Smooth muscle cell (in vitro differentiated cells): Measurements from ENCODE around the gene SOX4. TPM values are rescaled to one million over a fixed set of nuclear protein-coding genes. Genes with fewer than 3 reads are reported as not detected.

Source experiments
- DNase-seq: peaks from one replicate; lab custom pipeline; 2025; ENCODE audit not compliant: unreplicated experiment; lab: John Stamatoyannopoulos, UW
- H2AFZ ChIP-seq: fragments of 200-600 bp; sonication (generic); 2 replicates; pipeline ENCODE4 v1.6.0; 2016; ENCODE audit warnings: antibody characterized with exemption, low read depth, mild to moderate bottlenecking
- H3F3A ChIP-seq: fragments of 200-600 bp; sonication (generic); 2 replicates; pipeline ENCODE4 v1.6.0; 2017; ENCODE audit warnings: antibody characterized with exemption, low read depth
- H3K27ac ChIP-seq: fragments of 200-600 bp; sonication (generic); 2 replicates; pipeline ENCODE4 v1.5.1; 2016; ENCODE audit warnings: low read depth, mild to moderate bottlenecking
- H3K27me3 ChIP-seq: fragments of 200-600 bp; sonication (generic); 2 replicates; pipeline ENCODE4 v1.6.1; 2016; ENCODE audit warnings: low read depth, mild to moderate bottlenecking
- H3K36me3 ChIP-seq: fragments of 200-600 bp; sonication (generic); 2 replicates; pipeline ENCODE4 v1.5.1; 2016; ENCODE audit warnings: low read depth
- H3K4me1 ChIP-seq: fragments of 200-600 bp; sonication (generic); 2 replicates; pipeline ENCODE4 v1.5.1; 2016; ENCODE audit warnings: low read depth
- H3K4me2 ChIP-seq: fragments of 200-600 bp; sonication (generic); 2 replicates; pipeline ENCODE4 v1.6.0; 2016; ENCODE audit warnings: mild to moderate bottlenecking
- H3K4me3 ChIP-seq: fragments of 200-600 bp; sonication (generic); 2 replicates; pipeline ENCODE4 v1.5.1; 2016; ENCODE audit warnings: mild to moderate bottlenecking
- H3K79me2 ChIP-seq: fragments of 200-600 bp; sonication (generic); 2 replicates; pipeline ENCODE4 v1.6.0; 2016; ENCODE audit warnings: low read depth, mild to moderate bottlenecking
- H3K9ac ChIP-seq: fragments of 200-600 bp; sonication (generic); 2 replicates; pipeline ENCODE4 v1.6.0; 2016; ENCODE audit warnings: low read depth
- H3K9me3 ChIP-seq: fragments of 200-600 bp; sonication (generic); replicated peaks from 2 replicates; pipeline ENCODE4 v1.5.1; 2016; ENCODE audit warnings: low read depth
- H4K20me1 ChIP-seq: fragments of 200-600 bp; sonication (generic); 2 replicates; pipeline ENCODE4 v1.6.0; 2016; ENCODE audit warnings: low read depth
- WGBS: methylation state at CpG from one replicate; pipeline ENCODE4 v1.1.7; 2016; ENCODE audit warnings: low lambda C conversion rate; 5-methylcytosine and 5-hydroxymethylcytosine counted together
- polyA plus RNA-seq: library from polyadenylated mRNA; unstranded; fragments of >200 nt; fragmentation: Nextera tagmentation; extraction: Ambion mirVana; gene quantifications from 2 replicates; pipeline ENCODE4 v1.2.1, GENCODE V29; 2016
- total RNA-seq: library from RNA; depleted of rRNA; stranded (reverse); fragments of >200 nt; gene quantifications from 2 replicates; pipeline ENCODE4 v1.2.3, GENCODE V29; 2014
- TF ChIP-seq, protein P1 (sequence below): fragments of 200-600 bp; sonication (generic); IDR thresholded peaks from 2 replicates; pipeline ENCODE4 v1.5.1; 2017; ENCODE audit warnings: borderline replicate concordance, mild to moderate bottlenecking, antibody characterized with exemption; ENCODE audit not compliant: insufficient read depth, poor library complexity, severe bottlenecking

The SOX4 gene
- total and polyA plus RNA-seq, 2 experiments from 2014 or later = 91.9 to 109 TPM

DNA sequence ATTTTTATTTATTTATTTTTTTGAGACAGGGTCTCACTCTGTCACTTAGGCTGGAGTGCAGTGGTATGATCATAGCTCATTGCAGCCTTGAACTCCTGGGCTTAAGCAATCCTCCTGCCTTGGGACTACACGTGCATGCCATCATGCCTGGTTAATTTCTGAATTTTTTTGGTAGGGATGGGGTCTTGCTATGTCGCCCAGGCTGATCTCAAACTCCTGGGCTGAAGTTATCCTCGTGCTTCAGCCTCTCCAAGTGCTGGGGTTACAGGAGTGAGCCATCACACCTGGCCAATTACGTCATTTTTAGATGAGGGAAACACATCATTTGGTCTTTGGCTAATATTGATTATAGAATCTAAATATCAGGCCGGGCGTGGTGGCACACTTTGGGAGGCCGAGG is 32.1 kb downstream of the SOX4 start:
- Histone ChIP-seq H3K27me3 (no peaks in the 10 kb centered on the region), H3K4me1 (no peaks in the 10 kb centered on the region), H3K9ac (no peak overlapping the region), H3F3A (no peaks in the 10 kb centered on the region), H4K20me1 (no peaks in the 10 kb centered on the region), H3K36me3 (no peaks in the 10 kb centered on the region), H3K79me2 (no peaks in the 10 kb centered on the region), H3K27ac (no peak overlapping the region), H3K9me3 (no peaks in the 10 kb centered on the region), H3K4me3 (no peak overlapping the region), H2AFZ (no peak overlapping the region), H3K4me2 (no peak overlapping the region)
- no peak for DNase-seq
- TF ChIP-seq, protein P1, sequence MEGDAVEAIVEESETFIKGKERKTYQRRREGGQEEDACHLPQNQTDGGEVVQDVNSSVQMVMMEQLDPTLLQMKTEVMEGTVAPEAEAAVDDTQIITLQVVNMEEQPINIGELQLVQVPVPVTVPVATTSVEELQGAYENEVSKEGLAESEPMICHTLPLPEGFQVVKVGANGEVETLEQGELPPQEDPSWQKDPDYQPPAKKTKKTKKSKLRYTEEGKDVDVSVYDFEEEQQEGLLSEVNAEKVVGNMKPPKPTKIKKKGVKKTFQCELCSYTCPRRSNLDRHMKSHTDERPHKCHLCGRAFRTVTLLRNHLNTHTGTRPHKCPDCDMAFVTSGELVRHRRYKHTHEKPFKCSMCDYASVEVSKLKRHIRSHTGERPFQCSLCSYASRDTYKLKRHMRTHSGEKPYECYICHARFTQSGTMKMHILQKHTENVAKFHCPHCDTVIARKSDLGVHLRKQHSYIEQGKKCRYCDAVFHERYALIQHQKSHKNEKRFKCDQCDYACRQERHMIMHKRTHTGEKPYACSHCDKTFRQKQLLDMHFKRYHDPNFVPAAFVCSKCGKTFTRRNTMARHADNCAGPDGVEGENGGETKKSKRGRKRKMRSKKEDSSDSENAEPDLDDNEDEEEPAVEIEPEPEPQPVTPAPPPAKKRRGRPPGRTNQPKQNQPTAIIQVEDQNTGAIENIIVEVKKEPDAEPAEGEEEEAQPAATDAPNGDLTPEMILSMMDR = no peak
- WGBS = 90% methylated on average over 7 of the region's 7 CpGs

DNA sequence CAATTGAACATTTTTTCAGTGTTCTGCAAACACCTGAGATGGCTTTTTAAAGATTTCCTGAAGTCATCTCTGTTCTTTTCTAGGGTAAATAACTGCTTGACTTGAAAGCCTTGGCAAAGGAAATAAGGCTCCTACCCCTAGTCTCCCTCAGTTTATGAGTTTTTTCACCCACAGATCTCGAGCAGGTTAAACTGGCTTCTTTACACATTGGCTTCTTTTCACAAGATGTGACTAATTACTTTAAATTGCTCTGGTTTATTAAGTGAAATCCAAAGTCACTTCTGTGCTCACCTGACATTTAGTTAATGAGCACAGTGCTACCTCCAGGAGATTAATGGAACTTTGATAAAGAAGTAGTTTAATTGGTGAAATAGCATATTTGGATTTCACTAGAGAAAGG is 33.2 kb downstream of the SOX4 start:
- Histone ChIP-seq H3K27me3 (no peaks in the 10 kb centered on the region), H4K20me1 (no peaks in the 10 kb centered on the region), H3K4me3 (no peak overlapping the region), H3K9me3 (no peaks in the 10 kb centered on the region), H2AFZ (no peak overlapping the region), H3K79me2 (no peaks in the 10 kb centered on the region), H3K9ac (no peak overlapping the region), H3K27ac (no peak overlapping the region), H3K4me1 (no peaks in the 10 kb centered on the region), H3F3A (no peaks in the 10 kb centered on the region), H3K4me2 (no peak overlapping the region), H3K36me3 (no peaks in the 10 kb centered on the region)
- TF ChIP-seq, protein P1 = no peak
- no peak for DNase-seq
- WGBS = 79% methylated on average over 1 of the region's 1 CpG

DNA sequence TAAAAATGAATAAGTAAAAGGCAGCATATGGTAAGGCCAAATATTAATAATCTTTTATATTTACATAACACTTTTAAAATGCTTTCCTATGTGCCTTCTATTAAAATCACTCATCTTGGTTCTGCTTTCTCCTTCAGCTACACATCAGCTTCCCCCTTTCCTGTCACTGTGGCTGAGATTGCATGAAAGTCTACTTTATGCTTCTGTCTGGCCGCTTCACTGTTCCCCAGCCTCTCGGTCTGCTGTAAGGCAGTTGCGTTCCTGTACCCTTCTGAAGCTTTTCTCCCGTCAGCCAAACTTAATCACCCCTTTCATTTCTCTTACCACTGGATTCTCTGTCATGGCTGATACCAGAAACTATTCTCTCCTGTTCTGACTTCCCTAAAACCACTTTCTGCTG is 34.6 kb downstream of the SOX4 start:
- Histone ChIP-seq H3K27ac (no peak overlapping the region), H3K4me1 (no peaks in the 10 kb centered on the region), H3K36me3 (no peaks in the 10 kb centered on the region), H3F3A (no peaks in the 10 kb centered on the region), H3K4me3 (no peak overlapping the region), H2AFZ (no peak overlapping the region), H3K9ac (no peak overlapping the region), H3K79me2 (no peaks in the 10 kb centered on the region), H3K9me3 (no peaks in the 10 kb centered on the region), H4K20me1 (no peaks in the 10 kb centered on the region), H3K27me3 (no peaks in the 10 kb centered on the region), H3K4me2 (no peak overlapping the region)
- 77% methylated on average over 4 of the region's 4 CpGs for WGBS
- TF ChIP-seq, protein P1 = no peak
- no peak for DNase-seq

DNA sequence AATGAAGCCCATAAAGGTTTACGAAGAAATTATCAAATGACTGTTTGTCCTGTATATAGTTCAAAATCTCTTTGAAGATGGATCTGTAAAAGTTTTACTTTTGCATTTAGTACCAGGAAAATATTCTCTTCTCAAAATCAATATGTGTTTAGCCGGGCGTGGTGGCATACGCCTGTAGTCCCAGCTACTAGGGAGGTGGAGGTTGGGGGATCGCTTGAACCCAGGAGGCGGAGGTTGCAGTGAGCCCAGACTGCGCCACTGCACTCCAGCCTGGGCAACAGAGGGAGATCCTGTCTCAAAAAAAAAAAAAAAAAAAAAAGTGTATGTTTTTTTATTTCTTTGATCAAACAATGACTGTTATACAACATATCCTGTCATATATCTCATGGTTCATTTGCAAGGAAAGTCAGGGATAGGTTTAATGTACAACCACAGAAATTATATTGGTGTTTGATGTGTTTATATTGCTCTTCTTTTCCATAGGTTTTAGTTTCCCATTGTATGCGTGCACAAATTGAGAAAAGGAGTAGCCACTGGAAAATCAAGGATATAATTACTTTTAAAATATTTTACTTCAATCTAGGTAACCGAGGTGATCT is 40.1 kb downstream of the SOX4 start:
- Histone ChIP-seq H3K9ac (peak overlapping the region; percentile 1), H2AFZ (no peak overlapping the region), H3K36me3 (no peaks in the 10 kb centered on the region), H3K4me2 (peak overlapping the region; percentile 30), H3F3A (peaks cover 4% of the 10 kb centered on the region), H3K79me2 (no peaks in the 10 kb centered on the region), H4K20me1 (no peaks in the 10 kb centered on the region), H3K27ac (peak overlapping the region; percentile 83), H3K4me3 (no peak overlapping the region), H3K9me3 (no peaks in the 10 kb centered on the region), H3K27me3 (no peaks in the 10 kb centered on the region), H3K4me1 (no peaks in the 10 kb centered on the region)
- TF ChIP-seq, protein P1 = no peak
- WGBS = 98% methylated on average over 9 of the region's 9 CpGs
- DNase-seq = no peak
